D721Med (cell line): Measurements from ENCODE around the gene LMCD1.

ENCODE experiments used
- DNase-seq: peaks from one replicate; pipeline ENCODE4 v3.0.0; 2011; ENCODE audit warnings: low spot score; ENCODE audit not compliant: insufficient read length
- FAIRE-seq: peaks from 2 replicates; lab custom pipeline; 2011; peaks lifted over from hg19 to GRCh38; lab: Jason Lieb, UNC
- TF ChIP-seq, protein P1 (sequence below): IDR thresholded peaks from 2 replicates; pipeline ENCODE4 v1.5.1; 2012; ENCODE audit warnings: mild to moderate bottlenecking, control low read depth; ENCODE audit not compliant: insufficient read depth; ENCODE audit errors: missing control alignments

The LMCD1 gene, protein sequence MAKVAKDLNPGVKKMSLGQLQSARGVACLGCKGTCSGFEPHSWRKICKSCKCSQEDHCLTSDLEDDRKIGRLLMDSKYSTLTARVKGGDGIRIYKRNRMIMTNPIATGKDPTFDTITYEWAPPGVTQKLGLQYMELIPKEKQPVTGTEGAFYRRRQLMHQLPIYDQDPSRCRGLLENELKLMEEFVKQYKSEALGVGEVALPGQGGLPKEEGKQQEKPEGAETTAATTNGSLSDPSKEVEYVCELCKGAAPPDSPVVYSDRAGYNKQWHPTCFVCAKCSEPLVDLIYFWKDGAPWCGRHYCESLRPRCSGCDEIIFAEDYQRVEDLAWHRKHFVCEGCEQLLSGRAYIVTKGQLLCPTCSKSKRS

DNA sequence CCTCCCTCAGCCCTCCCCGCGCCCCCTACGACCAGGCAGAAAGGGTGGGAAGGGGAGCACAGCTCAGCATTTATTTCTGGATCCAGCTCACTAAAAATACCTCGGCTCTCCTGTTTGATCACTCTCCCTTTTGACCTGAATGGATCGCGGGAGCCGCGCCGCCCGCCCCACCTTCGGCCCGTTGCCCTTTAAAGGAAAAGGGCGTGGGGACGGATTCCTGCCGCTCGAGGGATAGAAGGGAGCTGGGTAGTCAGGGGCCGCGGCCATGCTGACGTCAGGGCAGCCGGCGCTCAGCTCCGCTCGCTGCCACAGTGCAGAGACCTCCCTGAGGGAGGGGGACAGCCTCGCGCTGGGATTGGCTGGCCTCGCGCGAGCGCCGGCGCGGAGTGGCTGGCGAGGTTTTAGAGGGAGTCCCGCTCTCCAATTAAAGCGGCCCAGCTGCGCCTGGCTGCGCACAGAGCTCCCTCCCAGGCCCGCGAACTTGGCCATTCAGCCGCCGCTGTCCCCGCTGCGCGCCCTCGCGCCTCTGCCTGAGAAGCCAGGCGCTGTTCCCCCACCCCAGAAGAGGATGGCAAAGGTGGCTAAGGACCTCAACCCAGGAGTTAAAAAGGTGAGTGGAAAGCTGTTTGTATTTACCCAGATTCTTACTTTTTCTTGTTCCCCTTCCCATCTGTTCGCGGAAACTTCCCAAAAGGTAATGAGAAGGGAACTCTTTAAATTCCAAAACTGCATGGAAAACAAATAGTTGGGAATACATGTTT is at the start of gene LMCD1:
LMCD1 (plus strand) TSS at position 453 of the 761 bp plus-strand sequence; CDS start at position 569, 116 bp downstream.
- FAIRE-seq: no peak
- peak; percentile 58 for DNase-seq
- TF ChIP-seq, protein P1, sequence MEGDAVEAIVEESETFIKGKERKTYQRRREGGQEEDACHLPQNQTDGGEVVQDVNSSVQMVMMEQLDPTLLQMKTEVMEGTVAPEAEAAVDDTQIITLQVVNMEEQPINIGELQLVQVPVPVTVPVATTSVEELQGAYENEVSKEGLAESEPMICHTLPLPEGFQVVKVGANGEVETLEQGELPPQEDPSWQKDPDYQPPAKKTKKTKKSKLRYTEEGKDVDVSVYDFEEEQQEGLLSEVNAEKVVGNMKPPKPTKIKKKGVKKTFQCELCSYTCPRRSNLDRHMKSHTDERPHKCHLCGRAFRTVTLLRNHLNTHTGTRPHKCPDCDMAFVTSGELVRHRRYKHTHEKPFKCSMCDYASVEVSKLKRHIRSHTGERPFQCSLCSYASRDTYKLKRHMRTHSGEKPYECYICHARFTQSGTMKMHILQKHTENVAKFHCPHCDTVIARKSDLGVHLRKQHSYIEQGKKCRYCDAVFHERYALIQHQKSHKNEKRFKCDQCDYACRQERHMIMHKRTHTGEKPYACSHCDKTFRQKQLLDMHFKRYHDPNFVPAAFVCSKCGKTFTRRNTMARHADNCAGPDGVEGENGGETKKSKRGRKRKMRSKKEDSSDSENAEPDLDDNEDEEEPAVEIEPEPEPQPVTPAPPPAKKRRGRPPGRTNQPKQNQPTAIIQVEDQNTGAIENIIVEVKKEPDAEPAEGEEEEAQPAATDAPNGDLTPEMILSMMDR: no peak

- DNase-seq (no peak), FAIRE-seq (no peak)
- TF ChIP-seq, protein P1: no peak
Observed at GRCh38 chr3:8452112-8452511, 49.5 kb upstream of the LMCD1 start.

DNA sequence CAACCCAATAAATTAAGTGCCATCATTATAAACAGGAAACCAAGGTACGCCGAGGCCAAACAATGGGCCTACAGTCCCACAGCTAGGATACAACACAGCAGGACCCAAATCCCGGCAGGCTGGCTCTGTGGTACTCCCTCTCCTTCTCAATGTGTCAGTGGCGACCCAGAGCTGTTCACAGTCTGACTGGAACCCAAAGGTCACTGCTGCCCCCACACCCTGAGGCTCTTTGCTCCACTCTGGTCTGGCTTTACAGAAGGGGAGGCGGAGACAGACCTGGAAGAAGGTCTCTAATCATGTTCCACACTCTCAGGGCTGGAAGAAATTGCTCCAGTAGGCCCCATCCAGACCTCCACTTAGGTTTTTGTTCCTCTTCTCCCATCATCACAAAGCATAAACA is 48.5 kb upstream of the LMCD1 start:
- TF ChIP-seq, protein P1: no peak
- DNase-seq: no peak
- no peak for FAIRE-seq

DNA sequence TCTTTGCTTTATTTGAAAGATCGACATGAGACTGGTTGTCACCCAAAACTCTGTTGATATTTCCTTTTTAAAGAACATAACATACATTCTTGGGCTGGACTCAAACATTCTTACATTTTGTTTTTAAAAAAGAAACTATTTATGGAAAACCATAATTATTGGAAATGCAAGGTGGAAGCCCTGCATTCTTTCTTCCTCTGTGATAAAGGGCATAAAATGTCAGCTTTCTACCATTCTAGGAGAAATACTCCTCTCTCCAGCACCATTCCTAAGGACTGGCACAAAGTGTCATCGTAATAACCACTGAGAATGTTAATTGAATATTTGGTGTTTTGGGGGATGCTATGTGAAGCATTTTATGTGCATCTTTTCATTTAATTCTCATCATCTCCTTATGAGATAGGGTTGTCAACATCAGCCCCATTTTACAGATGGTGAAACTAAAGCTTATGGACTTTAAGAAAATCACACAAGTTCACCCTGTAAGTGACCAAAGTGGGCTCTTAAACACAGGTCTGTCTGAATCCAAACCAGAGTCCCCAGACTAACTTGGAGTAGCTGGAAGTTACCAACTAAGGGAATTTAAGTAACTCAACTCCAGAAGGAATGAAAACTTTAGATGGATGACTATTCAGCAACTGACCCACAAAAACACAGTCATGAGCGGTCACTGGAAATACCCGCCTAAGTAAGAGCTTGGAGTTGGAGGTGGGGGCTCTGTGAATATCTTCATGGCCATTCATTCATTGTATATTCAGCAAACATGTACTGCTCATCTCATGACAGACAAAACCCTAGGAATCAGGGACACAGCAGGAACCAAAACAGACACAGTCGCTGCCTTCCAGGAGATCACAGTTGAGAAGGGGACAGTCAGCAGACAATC is 45.9 kb upstream of the LMCD1 start:
- DNase-seq (no peak), FAIRE-seq (no peak)
- TF ChIP-seq, protein P1: no peak

DNA sequence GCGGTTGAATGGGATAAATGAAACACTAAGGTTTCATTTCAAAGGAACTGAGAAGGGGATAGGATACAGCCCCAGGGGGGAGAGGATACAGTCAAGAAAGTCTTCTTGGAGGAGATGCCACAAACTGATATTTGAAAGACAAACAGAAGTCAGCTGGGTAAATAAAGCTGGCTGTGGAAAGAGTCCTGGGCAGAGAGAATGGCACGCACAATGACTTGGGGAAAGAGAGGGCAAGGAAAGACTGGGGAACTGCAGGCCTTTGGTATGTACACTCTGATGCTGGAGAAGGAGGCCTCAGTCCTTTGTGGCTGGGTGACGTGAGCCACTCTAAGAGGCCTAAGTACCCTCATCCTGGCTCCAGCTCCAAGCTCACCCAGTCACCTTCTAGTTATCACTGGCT is 45.2 kb upstream of the LMCD1 start:
- no peak for FAIRE-seq
- TF ChIP-seq, protein P1: no peak
- DNase-seq: no peak

DNA sequence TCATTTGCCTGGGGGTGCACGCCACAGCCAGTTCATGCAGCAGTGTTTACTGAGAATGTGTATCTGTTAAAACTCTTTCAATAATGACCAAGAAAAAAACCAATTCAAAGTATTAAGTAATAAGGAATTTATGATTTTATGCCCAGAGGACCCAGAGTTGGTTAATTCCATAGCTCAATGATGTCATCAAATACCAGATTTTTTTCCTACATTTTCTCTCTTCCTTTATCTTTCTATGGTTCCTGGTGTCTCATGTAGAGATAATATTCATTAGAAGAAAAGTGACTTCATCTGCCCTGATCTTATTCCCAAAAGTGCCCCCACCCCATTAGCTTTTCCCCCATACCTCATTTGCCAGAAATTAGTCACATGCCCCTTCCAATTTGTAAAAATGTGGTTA is 44.6 kb upstream of the LMCD1 start:
- DNase-seq (no peak), FAIRE-seq (no peak)
- TF ChIP-seq, protein P1: no peak
